ENCODE measurements around the gene RPS6KA3.

The RPS6KA3 gene

DNA sequence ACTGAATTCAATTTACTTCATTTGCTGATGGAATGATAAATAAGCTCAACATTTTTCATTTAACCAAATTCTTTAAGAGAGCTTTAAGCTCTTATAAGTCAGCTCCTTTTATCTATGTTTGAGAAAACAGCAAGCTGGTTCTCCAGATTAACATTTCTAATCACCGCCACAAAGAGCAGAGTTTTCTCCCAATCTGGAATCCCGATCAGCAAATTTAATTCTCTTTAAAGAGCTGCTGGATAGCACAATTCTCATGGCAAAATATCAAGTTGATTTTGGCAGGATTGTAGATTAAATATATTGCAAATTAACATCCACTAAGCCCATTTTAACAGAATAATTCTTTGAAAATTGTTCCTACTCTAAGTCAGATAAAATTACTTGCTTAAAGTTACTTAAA lies 48.8 kb downstream of the RPS6KA3 start:
- DNase-seq (ENCODE audit: low read depth): no peak
- H3K4me3 ChIP-seq (ENCODE audit: control insufficient read depth, low read depth, low read length): no peak overlapping the region
- TF ChIP-seq, protein P1, sequence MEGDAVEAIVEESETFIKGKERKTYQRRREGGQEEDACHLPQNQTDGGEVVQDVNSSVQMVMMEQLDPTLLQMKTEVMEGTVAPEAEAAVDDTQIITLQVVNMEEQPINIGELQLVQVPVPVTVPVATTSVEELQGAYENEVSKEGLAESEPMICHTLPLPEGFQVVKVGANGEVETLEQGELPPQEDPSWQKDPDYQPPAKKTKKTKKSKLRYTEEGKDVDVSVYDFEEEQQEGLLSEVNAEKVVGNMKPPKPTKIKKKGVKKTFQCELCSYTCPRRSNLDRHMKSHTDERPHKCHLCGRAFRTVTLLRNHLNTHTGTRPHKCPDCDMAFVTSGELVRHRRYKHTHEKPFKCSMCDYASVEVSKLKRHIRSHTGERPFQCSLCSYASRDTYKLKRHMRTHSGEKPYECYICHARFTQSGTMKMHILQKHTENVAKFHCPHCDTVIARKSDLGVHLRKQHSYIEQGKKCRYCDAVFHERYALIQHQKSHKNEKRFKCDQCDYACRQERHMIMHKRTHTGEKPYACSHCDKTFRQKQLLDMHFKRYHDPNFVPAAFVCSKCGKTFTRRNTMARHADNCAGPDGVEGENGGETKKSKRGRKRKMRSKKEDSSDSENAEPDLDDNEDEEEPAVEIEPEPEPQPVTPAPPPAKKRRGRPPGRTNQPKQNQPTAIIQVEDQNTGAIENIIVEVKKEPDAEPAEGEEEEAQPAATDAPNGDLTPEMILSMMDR (conservative IDR thresholded peaks at IDR 0.05; ENCODE audit: control insufficient read depth, insufficient read depth, low read depth, low read length): no peak

DNA sequence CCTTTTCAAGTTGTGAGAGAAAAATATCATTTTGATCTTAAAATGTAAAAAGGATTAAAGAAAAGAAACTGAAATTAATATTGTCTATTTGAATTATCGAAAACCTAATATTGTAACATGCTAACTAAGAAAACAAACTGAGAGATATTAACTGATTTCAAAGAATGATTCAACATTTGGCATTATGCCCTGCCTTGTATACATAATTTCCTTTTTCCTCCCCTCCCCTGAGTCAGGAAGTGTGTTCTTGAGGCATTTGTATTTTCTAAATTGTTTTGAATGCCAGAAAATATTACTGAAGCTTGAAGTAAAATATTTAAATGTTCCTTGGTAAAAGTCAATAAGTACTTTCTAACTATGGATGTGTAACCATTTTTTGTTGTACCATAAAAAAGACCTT lies 49.4 kb downstream of the RPS6KA3 start:
- TF ChIP-seq, protein P1 (conservative IDR thresholded peaks at IDR 0.05; ENCODE audit: control insufficient read depth, insufficient read depth, low read depth, low read length): no peak
- DNase-seq (ENCODE audit: low read depth): peak; percentile 79
- H3K4me3 ChIP-seq (ENCODE audit: control insufficient read depth, low read depth, low read length): no peak overlapping the region

DNA sequence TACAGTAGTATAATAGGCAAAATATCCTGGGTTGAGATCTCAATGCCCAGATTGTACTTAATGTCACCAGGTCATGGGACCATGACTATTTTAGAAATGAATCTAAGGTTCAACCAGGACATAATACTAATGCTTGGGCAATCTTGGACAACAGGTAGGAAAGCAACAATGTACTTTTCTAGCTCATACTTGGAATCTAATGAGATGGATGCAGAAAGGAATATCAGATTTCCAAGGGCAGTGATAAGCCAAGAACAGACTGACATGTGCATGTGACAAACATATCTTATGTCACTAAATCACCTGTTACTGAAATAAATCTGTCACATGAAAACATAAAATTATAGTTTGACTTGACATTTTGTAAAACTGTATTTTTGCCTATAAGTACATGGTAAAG lies 51.1 kb downstream of the RPS6KA3 start:
- TF ChIP-seq, protein P1 (conservative IDR thresholded peaks at IDR 0.05; ENCODE audit: control insufficient read depth, insufficient read depth, low read depth, low read length): no peak
- no peak for DNase-seq (ENCODE audit: low read depth)
- no peak overlapping the region for H3K4me3 ChIP-seq (ENCODE audit: control insufficient read depth, low read depth, low read length)

DNA sequence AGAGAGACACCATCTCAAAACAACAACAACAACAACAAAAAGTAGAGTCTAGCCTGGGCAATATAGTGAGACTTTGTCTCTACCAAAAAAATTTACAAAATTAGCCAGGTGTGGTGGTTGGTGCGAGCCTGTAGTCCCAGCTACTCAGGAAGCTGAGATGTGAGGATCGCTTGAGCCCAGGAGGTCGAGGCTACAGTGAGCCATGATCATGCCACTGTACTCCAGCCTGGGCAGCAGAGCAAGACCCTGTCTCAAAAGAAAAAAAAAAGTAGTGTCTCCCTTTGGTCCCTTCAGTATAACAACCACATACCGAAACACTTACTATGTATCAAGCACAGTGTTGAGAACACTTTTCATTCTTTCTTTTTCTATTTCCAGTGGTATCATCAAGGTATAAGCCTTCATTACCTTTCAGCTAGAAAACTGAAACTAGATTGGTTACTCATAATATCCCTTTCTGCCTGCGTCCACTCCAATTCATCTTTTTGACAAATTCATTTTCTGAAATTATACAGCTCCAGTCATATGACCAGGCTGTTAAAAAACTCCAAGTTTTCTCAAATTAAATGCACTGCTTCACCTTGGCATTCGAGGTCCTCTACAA lies 54.1 kb downstream of the RPS6KA3 start:
- TF ChIP-seq, protein P1 (conservative IDR thresholded peaks at IDR 0.05; ENCODE audit: control insufficient read depth, insufficient read depth, low read depth, low read length): no peak
- no peak for DNase-seq (ENCODE audit: low read depth)
- H3K4me3 ChIP-seq (ENCODE audit: control insufficient read depth, low read depth, low read length): no peak overlapping the region

DNA sequence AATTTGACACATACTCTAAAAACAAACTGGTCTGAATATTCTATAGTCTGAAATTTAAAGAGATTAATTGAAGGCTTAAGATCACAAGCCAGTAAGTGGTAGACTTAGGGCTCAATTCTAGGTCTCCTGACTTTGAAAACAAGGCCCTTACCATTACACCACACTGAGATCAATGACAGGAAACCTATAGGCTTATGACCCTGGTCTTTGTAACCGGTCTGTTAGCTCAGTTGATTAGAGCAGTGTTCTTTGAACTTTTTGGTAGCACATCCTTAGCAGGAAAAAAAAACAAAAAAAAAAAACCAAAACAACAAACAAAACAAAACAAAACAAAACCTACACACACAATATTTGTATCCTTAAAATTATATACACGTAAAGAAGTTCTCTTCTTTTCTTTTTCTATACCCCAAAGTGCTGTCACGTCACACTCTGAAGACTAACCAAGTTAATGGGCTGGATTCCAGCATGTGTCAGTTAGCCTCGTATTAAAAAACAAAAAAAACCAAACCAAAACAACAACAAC lies 55.4 kb downstream of the RPS6KA3 start:
- DNase-seq (ENCODE audit: low read depth): no peak
- TF ChIP-seq, protein P1 (conservative IDR thresholded peaks at IDR 0.05; ENCODE audit: control insufficient read depth, insufficient read depth, low read depth, low read length): no peak

DNA sequence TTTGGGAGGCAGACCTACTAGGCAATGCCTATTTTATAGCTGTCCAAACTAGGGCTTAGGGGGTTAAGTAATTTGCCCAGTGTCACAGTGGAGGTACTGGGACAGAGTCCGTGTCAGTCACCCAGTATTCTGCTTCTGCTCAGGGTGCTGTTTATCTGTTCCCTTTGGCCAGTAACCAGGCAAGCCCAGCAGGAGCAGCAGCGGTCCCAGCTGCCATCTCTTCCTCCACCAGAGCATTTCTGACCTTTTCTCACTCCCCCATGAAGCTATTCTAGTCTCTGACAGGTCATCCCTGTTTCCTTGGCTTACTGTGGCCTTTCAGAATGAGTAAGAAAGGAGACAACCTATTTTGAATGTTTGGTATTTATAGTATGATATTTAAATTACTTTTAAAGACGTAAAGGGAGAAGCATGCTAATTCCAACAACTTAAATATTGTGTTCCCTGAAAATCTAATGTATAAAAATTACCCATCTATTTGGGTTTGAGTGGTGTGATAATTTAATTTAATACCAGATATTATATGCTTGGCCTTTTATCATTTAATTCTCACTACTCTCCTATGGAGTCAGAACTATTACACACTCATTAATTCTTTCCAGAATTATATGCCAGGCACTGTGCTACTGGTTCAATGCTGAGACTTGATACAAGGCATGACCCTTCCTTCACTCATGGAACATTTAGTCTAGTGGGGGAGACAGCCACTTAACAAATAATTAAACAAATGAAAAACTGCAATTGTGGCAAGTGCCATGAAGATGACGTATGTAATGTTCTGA lies 60.6 kb downstream of the RPS6KA3 start:
- TF ChIP-seq, protein P1 (conservative IDR thresholded peaks at IDR 0.05; ENCODE audit: control insufficient read depth, insufficient read depth, low read depth, low read length): no peak
- DNase-seq (ENCODE audit: low read depth): no peak
- no peak overlapping the region for H3K4me3 ChIP-seq (ENCODE audit: control insufficient read depth, low read depth, low read length)

More for the DNA sequence above, 55.4 kb downstream of the RPS6KA3 start:
- no peak overlapping the region for H3K4me3 ChIP-seq (ENCODE audit: control insufficient read depth, low read depth, low read length)

Data from fibroblast of mammary gland (primary cell).